ENCODE measurements around the gene KCNQ5.

KCNQ5 gene

DNA sequence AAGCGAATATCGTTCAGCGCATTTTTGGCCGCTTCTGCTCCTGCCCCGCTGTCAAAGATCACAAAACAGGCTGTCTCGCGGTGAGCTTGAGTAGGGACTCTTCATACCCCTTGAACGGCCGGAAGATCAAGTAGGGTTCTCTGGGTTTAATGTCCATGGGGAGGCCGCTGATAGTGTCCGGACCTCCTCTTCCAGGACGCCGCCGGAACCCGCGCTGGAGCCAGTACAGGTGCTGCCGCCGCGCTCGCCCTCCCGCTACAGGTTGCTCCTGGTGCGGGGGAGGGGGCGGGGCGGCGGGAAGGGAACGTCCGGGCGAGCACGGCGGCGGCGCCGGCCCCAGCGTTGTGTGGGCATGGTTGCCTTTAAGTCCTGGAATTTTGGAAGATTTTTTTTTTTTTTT is 536.0 kb downstream of the KCNQ5 start:
- FAIRE-seq (no peak), DNase-seq (ENCODE audit: insufficient read length, low spot score) (no peak)
- no peak for TF ChIP-seq CTCF (IDR thresholded peaks at IDR 0.05; ENCODE audit: insufficient read depth, missing control alignments)

- FAIRE-seq = no peak
Measured at GRCh38 chr6:73169111-73169510, 547.2 kb downstream of the KCNQ5 start.

DNA sequence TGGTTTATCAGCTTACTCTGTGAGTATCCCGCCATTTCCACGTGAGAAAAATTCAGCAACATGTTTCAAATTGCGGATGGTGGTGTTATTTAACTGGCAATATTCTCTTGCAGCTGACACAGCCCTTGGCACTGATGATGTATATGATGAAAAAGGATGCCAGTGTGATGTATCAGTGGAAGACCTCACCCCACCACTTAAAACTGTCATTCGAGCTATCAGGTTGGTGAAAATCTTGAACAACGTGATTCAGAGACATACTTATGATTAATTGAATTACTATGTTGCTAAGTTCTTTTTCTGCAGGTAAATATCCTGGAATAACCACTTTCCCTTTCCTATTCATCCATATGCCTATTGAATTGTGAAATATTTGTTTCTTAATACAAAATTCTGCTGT is 547.8 kb downstream of the KCNQ5 start:
- TF ChIP-seq CTCF (IDR thresholded peaks at IDR 0.05; ENCODE audit: insufficient read depth, missing control alignments) = no peak
- DNase-seq (ENCODE audit: insufficient read length, low spot score) = no peak
- no peak for FAIRE-seq

More at GRCh38 chr6:73169111-73169510, 547.2 kb downstream of the KCNQ5 start:
- DNase-seq (ENCODE audit: insufficient read length, low spot score) = no peak
- no peak for TF ChIP-seq CTCF (IDR thresholded peaks at IDR 0.05; ENCODE audit: insufficient read depth, missing control alignments)

DNA sequence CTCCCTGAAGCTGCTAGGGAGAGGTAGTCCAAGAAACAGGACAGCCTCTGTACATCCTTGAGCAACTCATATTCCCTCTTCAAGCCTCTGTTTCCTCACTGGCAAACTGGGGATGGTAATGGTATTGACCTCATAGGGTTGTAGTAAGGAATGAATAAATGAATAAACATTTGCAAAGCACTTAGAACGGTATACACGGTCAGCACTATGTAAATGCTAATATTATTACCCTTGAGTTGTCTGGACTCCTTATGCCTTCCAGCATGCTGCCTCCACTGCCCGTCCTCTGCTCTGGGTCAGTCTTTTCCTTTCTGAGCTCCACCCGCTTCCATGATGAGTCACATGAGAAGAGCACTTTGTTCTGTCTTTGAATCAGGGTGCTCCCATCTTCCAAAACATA is 552.8 kb downstream of the KCNQ5 start:
- FAIRE-seq (no peak), DNase-seq (ENCODE audit: insufficient read length, low spot score) (no peak)

DNA sequence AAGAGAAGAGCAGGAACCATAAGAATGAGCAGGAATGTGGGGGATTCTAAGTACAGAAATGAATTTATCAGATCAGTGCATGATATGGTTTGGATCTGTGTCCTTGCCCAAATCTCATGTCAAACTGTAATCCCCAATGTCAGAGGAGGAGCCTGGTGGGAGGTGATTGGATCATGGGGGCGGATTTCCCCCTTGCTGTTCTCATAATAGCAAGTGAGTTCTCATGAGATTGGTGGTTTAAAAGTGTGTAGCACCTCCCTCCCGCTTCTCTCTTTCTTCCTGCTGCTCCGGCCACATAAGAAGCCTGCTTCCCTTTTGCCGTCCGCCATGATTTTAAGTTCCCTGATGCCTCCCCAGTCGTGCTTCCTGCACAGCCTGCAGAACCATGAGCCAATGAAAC is 554.2 kb downstream of the KCNQ5 start:
- TF ChIP-seq CTCF (IDR thresholded peaks at IDR 0.05; ENCODE audit: insufficient read depth, missing control alignments) = no peak
- DNase-seq (ENCODE audit: insufficient read length, low spot score) = no peak
- FAIRE-seq = no peak

More for the DNA sequence above, 552.8 kb downstream of the KCNQ5 start:
- TF ChIP-seq CTCF (IDR thresholded peaks at IDR 0.05; ENCODE audit: insufficient read depth, missing control alignments) = no peak

DNA sequence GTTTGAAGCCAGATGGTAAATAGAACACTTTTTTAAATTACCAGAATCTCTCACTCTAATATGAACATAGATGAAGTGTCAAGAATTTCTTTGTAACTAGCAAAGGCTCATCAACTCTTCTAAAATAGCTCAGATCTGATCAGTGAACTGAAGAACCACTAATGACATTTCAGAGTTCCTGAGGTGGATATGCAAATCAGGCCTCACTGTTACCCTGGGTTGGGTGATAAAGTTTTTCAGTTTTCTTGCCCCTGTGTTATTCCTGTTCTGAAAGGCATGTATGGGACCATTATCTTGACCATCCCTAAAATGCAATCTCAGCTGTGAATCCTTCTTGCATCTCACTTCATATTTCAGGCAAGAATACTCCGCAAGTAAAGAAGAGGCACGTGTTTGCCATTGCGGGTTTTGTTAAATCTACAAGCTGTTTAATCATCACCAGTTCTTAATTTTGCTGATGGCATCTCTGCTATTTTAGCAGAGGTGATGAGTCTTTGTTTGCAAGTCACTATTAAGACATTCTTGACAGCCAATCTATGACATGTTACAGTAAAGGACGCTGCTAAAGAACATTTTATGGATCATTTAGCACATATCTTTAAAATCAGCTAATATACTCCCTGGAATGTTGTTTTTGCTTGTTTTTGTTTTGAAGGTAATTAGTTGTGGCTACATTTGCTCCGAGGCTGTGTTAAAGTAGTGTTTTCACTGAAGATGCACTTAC is 555.5 kb downstream of the KCNQ5 start:
- no peak for TF ChIP-seq CTCF (IDR thresholded peaks at IDR 0.05; ENCODE audit: insufficient read depth, missing control alignments)
- no peak for FAIRE-seq
- DNase-seq (ENCODE audit: insufficient read length, low spot score) = no peak

DNA sequence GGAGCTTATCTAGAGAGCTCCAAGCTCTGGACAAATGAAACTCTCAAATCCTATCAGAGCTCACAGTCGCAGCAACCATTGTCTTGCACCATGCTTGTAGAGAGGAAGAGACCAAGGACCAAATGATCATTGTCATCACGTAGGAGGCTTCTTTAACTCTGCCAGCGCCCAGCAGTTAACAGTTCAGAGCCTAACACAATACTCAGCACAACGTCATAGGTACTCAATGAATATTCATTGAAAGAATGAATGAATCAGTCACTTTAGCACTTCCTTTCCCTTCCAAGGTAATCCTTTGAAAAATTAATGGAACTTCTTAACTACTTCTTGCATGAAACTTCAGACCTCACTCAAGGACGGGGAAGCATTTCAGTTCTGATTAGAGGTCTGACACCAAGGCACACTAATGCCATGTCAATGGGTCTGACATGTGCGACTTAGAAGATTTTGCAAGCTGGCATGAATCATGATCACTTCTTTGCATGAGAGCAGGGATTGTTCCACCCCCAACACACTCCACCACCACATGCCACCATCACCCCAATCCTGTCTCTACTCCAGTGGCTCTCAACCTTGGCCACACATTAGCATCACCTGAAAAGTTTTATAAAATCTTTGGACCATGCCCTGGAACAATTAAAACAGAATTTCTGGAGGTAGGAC is 558.3 kb downstream of the KCNQ5 start:
- FAIRE-seq = no peak
- TF ChIP-seq CTCF (IDR thresholded peaks at IDR 0.05; ENCODE audit: insufficient read depth, missing control alignments) = no peak
- no peak for DNase-seq (ENCODE audit: insufficient read length, low spot score)

Data from D721Med (cell line).